Stimulated activated CD8-positive, alpha-beta memory T cell treated with anti-CD3 and anti-CD28 coated beads, Interleukin-15, amount 100 ng/mL, for 4 hours (primary cell): ENCODE results near the gene TMEM158.

Source experiments
- DNase-seq, 2 donors: peaks; one replicate each; pipeline ENCODE4 v3.0.0-alpha.2; 2020; ENCODE audit warnings: low read depth in 2 of 2

The TMEM158 gene

GRCh38 chr3:45199837-45200648 lies 26.0 kb downstream of the TMEM158 start:
- DNase-seq: no peak

GRCh38 chr3:45198264-45199260 lies 27.5 kb downstream of the TMEM158 start:
- no peak for DNase-seq

- no peak for DNase-seq
Measured at GRCh38 chr3:45194791-45195190, 31.3 kb downstream of the TMEM158 start.

- no peak for DNase-seq
Measured at GRCh38 chr3:45191924-45192417, 34.1 kb downstream of the TMEM158 start.

GRCh38 chr3:45191424-45191823 lies 34.7 kb downstream of the TMEM158 start:
- no peak for DNase-seq

- no peak for DNase-seq
Measured at GRCh38 chr3:45188719-45189659, 37.1 kb downstream of the TMEM158 start.

- DNase-seq: no peak
Measured at GRCh38 chr3:45187694-45188141, 38.4 kb downstream of the TMEM158 start.

- DNase-seq: no peak
Measured at GRCh38 chr3:45186871-45187270, 39.2 kb downstream of the TMEM158 start.

- DNase-seq: no peak
Measured at GRCh38 chr3:45185461-45185860, 40.6 kb downstream of the TMEM158 start.

GRCh38 chr3:45185052-45185451 lies 41.0 kb downstream of the TMEM158 start:
- no peak for DNase-seq

GRCh38 chr3:45183872-45184262 lies 42.2 kb downstream of the TMEM158 start:
- no peak for DNase-seq

GRCh38 chr3:45182915-45183871 lies 42.9 kb downstream of the TMEM158 start:
- no peak for DNase-seq

- DNase-seq: no peak
Measured at GRCh38 chr3:45181496-45181895, 44.6 kb downstream of the TMEM158 start.

GRCh38 chr3:45180899-45181298 lies 45.2 kb downstream of the TMEM158 start:
- no peak for DNase-seq

GRCh38 chr3:45180051-45180450 lies 46.0 kb downstream of the TMEM158 start:
- DNase-seq: no peak

- no peak for DNase-seq
Measured at GRCh38 chr3:45179163-45179562, 46.9 kb downstream of the TMEM158 start.

GRCh38 chr3:45178183-45179023 lies 47.7 kb downstream of the TMEM158 start:
- no peak for DNase-seq

- DNase-seq: no peak
Measured at GRCh38 chr3:45176912-45177311, 49.2 kb downstream of the TMEM158 start.
